Activated naive CD8-positive, alpha-beta T cell treated with anti-CD3 and anti-CD28 coated beads, Interleukin-2, amount 50 U/mL, for 24 hours (primary cell): ENCODE measurements around the gene FLNB.

Experiments
- ATAC-seq: fragments of 150-1000 bp; cut with Tn5 transposase; one replicate; pipeline ENCODE4 v1.10.0; 2021
- DNase-seq: peaks from one replicate; pipeline ENCODE4 v3.0.0; 2021
- H3K27ac Mint-ChIP-seq: one replicate; pipeline ENCODE4 v1.8.0; 2021; ENCODE audit warnings: mild to moderate bottlenecking, mixed read lengths
- H3K27me3 Mint-ChIP-seq: one replicate; pipeline ENCODE4 v1.8.0; 2021; ENCODE audit warnings: mixed read lengths
- H3K36me3 Mint-ChIP-seq: one replicate; pipeline ENCODE4 v1.8.0; 2021; ENCODE audit warnings: low read depth, mixed read lengths
- H3K4me1 Mint-ChIP-seq: one replicate; pipeline ENCODE4 v1.8.0; 2021; ENCODE audit warnings: mixed read lengths
- H3K4me3 Mint-ChIP-seq: one replicate; pipeline ENCODE4 v1.8.0; 2021; ENCODE audit warnings: mild to moderate bottlenecking, moderate library complexity, mixed read lengths
- H3K9me3 Mint-ChIP-seq: one replicate; pipeline ENCODE4 v1.8.0; 2021; ENCODE audit warnings: mixed read lengths

FLNB gene

GRCh38 chr3:58026598-58026997 lies 18.4 kb downstream of the FLNB start:
- H3K36me3 Mint-ChIP-seq, result no peaks in the 10 kb centered on the region
- peaks cover 46% of the 10 kb centered on the region for H3K4me1 Mint-ChIP-seq
- DNase-seq (no peak), ATAC-seq (peak; percentile 53)
- no peak overlapping the region for H3K4me3 Mint-ChIP-seq
- H3K9me3 Mint-ChIP-seq, result no peaks in the 10 kb centered on the region
- no peaks in the 10 kb centered on the region for H3K27me3 Mint-ChIP-seq
- H3K27ac Mint-ChIP-seq, result peak overlapping the region; percentile 52

DNA sequence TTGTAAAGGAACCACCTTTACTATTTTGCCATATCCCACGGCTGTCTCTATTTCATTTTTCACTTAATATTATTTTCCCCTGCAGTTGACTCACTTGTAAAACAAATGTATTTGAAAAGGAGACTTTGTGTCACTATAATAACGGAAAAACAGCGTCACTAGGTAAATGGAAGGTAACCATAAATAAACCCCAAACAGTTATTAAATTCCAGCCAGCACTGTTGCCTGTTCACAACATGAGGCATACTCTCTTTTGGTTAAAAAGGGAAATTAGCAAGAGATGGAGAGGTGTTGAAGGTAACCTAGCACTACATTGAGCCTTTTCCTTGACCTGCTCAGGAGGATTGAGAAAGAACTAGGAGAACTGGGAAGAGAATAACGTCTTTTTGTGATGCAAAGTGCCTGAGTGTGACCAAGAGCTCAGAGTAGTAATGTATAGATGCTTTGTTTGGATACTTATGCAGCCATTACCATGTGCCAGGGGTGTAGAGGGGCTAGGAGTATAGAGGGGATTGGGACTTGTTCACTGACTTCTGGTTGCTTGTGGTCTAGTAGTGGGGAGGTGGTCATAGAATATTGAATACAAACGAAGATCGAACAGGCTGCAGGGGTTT lies 19.6 kb downstream of the FLNB start:
- DNase-seq (no peak), ATAC-seq (peak; percentile 57)
- Mint-ChIP-seq H3K36me3 (no peaks in the 10 kb centered on the region), H3K27me3 (no peaks in the 10 kb centered on the region), H3K9me3 (no peaks in the 10 kb centered on the region), H3K4me3 (peak overlapping the region; percentile 3), H3K4me1 (peaks cover 36% of the 10 kb centered on the region), H3K27ac (peak overlapping the region; percentile 52)

- Mint-ChIP-seq H3K4me3 (no peak overlapping the region), H3K27me3 (no peaks in the 10 kb centered on the region), H3K9me3 (no peaks in the 10 kb centered on the region), H3K27ac (peak overlapping the region; percentile 51), H3K36me3 (no peaks in the 10 kb centered on the region), H3K4me1 (peaks cover 38% of the 10 kb centered on the region)
- no peak for DNase-seq
- no peak for ATAC-seq
Measured at GRCh38 chr3:58028902-58029301, 20.7 kb downstream of the FLNB start.

- Mint-ChIP-seq H3K36me3 (no peaks in the 10 kb centered on the region), H3K4me3 (no peak overlapping the region), H3K4me1 (peaks cover 49% of the 10 kb centered on the region), H3K9me3 (no peaks in the 10 kb centered on the region), H3K27ac (no peak overlapping the region), H3K27me3 (no peaks in the 10 kb centered on the region)
- ATAC-seq (no peak), DNase-seq (no peak)
Measured at GRCh38 chr3:58029842-58030584, 21.8 kb downstream of the FLNB start.

- no peak for ATAC-seq
- H3K4me3 Mint-ChIP-seq, result no peak overlapping the region
Measured at GRCh38 chr3:58032186-58032585, 24.0 kb downstream of the FLNB start.

DNA sequence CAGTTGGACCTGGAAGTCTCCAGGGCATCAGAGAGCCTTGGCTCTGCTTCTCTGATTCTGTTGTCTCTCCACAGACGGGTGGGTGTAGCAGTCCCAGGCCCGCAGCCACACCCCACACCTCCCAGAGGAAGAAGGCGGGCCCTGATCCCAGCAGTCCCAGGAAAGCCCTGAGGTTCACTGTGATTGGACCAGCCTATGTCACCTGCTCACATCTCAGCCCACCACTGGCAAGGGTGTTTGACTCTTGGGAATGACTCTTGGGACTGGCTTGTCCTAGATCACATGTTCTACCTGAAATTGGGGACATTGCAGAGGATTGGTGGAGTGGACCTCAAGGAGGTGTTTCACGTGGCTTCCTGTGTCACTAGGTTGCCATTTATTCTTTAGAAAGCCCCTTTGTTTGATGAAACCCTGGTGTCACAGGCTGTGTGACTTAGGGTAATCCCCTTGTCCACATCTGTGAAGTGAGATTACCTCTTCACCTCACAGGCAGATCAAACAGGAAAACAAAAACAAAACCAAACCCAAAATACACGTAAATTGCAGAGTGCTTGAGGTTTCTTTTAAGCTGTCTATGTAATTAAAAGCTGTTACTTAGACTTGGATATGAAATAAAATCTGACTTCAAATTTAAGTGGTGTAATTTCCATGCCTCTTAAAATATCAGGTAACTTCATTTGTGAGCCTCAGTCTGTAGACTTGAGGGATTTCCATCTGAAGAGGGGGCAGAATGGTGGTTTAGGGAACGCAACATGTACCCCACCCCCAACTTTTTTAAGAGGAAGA lies 26.7 kb downstream of the FLNB start:
- Mint-ChIP-seq H3K27me3 (no peaks in the 10 kb centered on the region), H3K4me1 (peaks cover 63% of the 10 kb centered on the region), H3K9me3 (no peaks in the 10 kb centered on the region), H3K4me3 (peak overlapping the region; percentile 15), H3K27ac (peak overlapping the region; percentile 66), H3K36me3 (no peaks in the 10 kb centered on the region)
- ATAC-seq (peak; percentile 98), DNase-seq (no peak)

More at GRCh38 chr3:58032186-58032585, 24.0 kb downstream of the FLNB start:
- no peaks in the 10 kb centered on the region for H3K9me3 Mint-ChIP-seq
- H3K4me1 Mint-ChIP-seq, result peaks cover 56% of the 10 kb centered on the region
- no peaks in the 10 kb centered on the region for H3K36me3 Mint-ChIP-seq
- DNase-seq, result no peak
- H3K27ac Mint-ChIP-seq, result no peak overlapping the region
- no peaks in the 10 kb centered on the region for H3K27me3 Mint-ChIP-seq

- DNase-seq, result no peak
- H3K4me3 Mint-ChIP-seq, result peak overlapping the region; percentile 15
- H3K4me1 Mint-ChIP-seq, result peaks cover 65% of the 10 kb centered on the region
- H3K36me3 Mint-ChIP-seq, result no peaks in the 10 kb centered on the region
- no peaks in the 10 kb centered on the region for H3K27me3 Mint-ChIP-seq
- no peaks in the 10 kb centered on the region for H3K9me3 Mint-ChIP-seq
- ATAC-seq, result no peak
- H3K27ac Mint-ChIP-seq, result peak overlapping the region; percentile 66
Measured at GRCh38 chr3:58035524-58036255, 27.5 kb downstream of the FLNB start.

GRCh38 chr3:58036293-58037032 lies 28.2 kb downstream of the FLNB start:
- Mint-ChIP-seq H3K4me3 (no peak overlapping the region), H3K27me3 (no peaks in the 10 kb centered on the region), H3K27ac (no peak overlapping the region), H3K4me1 (peaks cover 73% of the 10 kb centered on the region), H3K36me3 (no peaks in the 10 kb centered on the region), H3K9me3 (no peaks in the 10 kb centered on the region)
- no peak for ATAC-seq
- no peak for DNase-seq

GRCh38 chr3:58037141-58037910 lies 29.1 kb downstream of the FLNB start:
- Mint-ChIP-seq H3K4me3 (no peak overlapping the region), H3K36me3 (no peaks in the 10 kb centered on the region), H3K4me1 (peaks cover 82% of the 10 kb centered on the region), H3K9me3 (no peaks in the 10 kb centered on the region), H3K27me3 (no peaks in the 10 kb centered on the region), H3K27ac (no peak overlapping the region)
- DNase-seq (no peak), ATAC-seq (no peak)

DNA sequence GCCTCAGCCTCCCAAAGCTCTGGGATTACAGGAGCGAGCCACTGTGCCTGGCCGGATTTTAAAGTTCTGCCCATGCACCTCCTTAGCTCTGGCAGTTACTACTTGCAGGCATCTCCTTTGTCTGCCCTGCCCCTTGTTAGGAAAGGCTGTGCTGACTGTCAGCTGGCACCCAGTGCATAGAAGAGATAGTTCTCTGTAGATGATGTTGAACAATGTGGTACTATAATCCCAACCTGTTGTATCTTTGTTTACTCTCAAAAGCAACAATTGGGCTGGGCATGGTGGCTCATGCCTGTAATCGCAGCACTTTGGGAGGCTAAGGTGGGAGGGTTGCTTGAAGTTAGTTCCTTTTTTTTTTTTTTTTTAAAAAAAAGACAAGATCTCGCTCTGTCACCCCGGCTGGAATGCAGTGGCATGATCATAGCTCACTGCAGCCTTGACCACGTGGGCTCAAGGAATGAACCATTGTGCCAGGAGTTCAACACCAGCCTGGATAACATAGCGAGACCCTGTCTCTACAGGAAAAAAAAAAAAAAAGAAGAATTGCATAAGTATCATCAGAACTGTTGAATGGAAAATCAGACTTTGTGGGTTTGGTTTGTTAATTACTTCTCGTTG lies 30.6 kb downstream of the FLNB start:
- Mint-ChIP-seq H3K4me1 (peaks cover 90% of the 10 kb centered on the region), H3K27me3 (no peaks in the 10 kb centered on the region), H3K27ac (no peak overlapping the region), H3K9me3 (no peaks in the 10 kb centered on the region), H3K4me3 (no peak overlapping the region), H3K36me3 (no peaks in the 10 kb centered on the region)
- no peak for DNase-seq
- ATAC-seq, result no peak

GRCh38 chr3:58039601-58040000 lies 31.4 kb downstream of the FLNB start:
- H3K4me1 Mint-ChIP-seq, result peaks cover 90% of the 10 kb centered on the region
- H3K27me3 Mint-ChIP-seq, result no peaks in the 10 kb centered on the region
- no peak for ATAC-seq

GRCh38 chr3:58041182-58041825 lies 33.1 kb downstream of the FLNB start:
- Mint-ChIP-seq H3K36me3 (no peaks in the 10 kb centered on the region), H3K4me1 (peaks cover 82% of the 10 kb centered on the region), H3K4me3 (no peak overlapping the region), H3K27ac (no peak overlapping the region), H3K27me3 (no peaks in the 10 kb centered on the region), H3K9me3 (no peaks in the 10 kb centered on the region)
- DNase-seq, result no peak
- ATAC-seq, result no peak

More at GRCh38 chr3:58039601-58040000, 31.4 kb downstream of the FLNB start:
- H3K9me3 Mint-ChIP-seq, result no peaks in the 10 kb centered on the region
- H3K27ac Mint-ChIP-seq, result no peak overlapping the region
- DNase-seq, result no peak
- H3K4me3 Mint-ChIP-seq, result no peak overlapping the region
- H3K36me3 Mint-ChIP-seq, result no peaks in the 10 kb centered on the region
